MM.1S (cell line): Measurements from ENCODE around the gene ZNF577.
"Not testable (repeated sequence)": the region's sequence is repeated elsewhere in the genome, so short reads cannot be mapped to it uniquely, and the experiment has no call there.

ENCODE experiments used
- DNase-seq: peaks from one replicate; pipeline ENCODE4 v3.0.0-alpha.2; 2015
- H2AFZ ChIP-seq: fragments of 300-600 bp; sonication (generic); 2 replicates; pipeline ENCODE4 v1.6.0; 2016; ENCODE audit warnings: antibody characterized with exemption, low read length
- H3F3A ChIP-seq: fragments of 300-600 bp; sonication (generic); 2 replicates; pipeline ENCODE4 v1.6.1; 2016; ENCODE audit warnings: mild to moderate bottlenecking, antibody characterized with exemption, low read length, moderate library complexity, mixed read lengths; ENCODE audit not compliant: insufficient read depth
- H3K27ac ChIP-seq: fragments of 300-600 bp; sonication (generic); 2 replicates; pipeline ENCODE4 v1.5.1; 2016; ENCODE audit warnings: mild to moderate bottlenecking, low read length
- H3K27me3 ChIP-seq: fragments of 300-600 bp; sonication (generic); replicated peaks from 2 replicates; pipeline ENCODE4 v1.6.0; 2016; ENCODE audit warnings: low read length; ENCODE audit not compliant: insufficient read depth
- H3K36me3 ChIP-seq: fragments of 300-600 bp; sonication (generic); replicated peaks from 2 replicates; pipeline ENCODE4 v1.6.1; 2016; ENCODE audit warnings: mild to moderate bottlenecking, low read length, mixed read lengths; ENCODE audit not compliant: insufficient read depth
- H3K4me1 ChIP-seq: fragments of 300-600 bp; sonication (generic); 2 replicates; pipeline ENCODE4 v1.6.1; 2016; ENCODE audit warnings: low read length, mixed read lengths
- H3K4me2 ChIP-seq: fragments of 300-600 bp; sonication (generic); 2 replicates; pipeline ENCODE4 v1.6.0; 2016; ENCODE audit warnings: low read depth, low read length
- H3K4me3 ChIP-seq: fragments of 300-600 bp; sonication (generic); 2 replicates; pipeline ENCODE4 v1.5.1; 2016; ENCODE audit warnings: low read length, mixed read lengths
- H3K79me2 ChIP-seq: fragments of 300-600 bp; sonication (generic); 2 replicates; pipeline ENCODE4 v1.6.1; 2016; ENCODE audit warnings: mixed run types, low read length, mixed read lengths
- H3K9ac ChIP-seq: fragments of 300-600 bp; sonication (generic); 2 replicates; pipeline ENCODE4 v1.6.1; 2016; ENCODE audit warnings: low read length, mixed read lengths
- H3K9me2 ChIP-seq: fragments of 300-600 bp; sonication (generic); replicated peaks from 2 replicates; pipeline ENCODE4 v1.6.1; 2016; ENCODE audit warnings: mild to moderate bottlenecking, low read length, mixed read lengths; ENCODE audit not compliant: insufficient read depth
- H3K9me3 ChIP-seq: fragments of 300-600 bp; sonication (generic); replicated peaks from 2 replicates; pipeline ENCODE4 v1.6.1; 2016; ENCODE audit warnings: mild to moderate bottlenecking, low read length, mixed read lengths; ENCODE audit not compliant: insufficient read depth
- H4K20me1 ChIP-seq: fragments of 300-600 bp; sonication (generic); 2 replicates; pipeline ENCODE4 v1.6.1; 2016; ENCODE audit warnings: mild to moderate bottlenecking, low read length, moderate library complexity, mixed read lengths; ENCODE audit not compliant: insufficient read depth
- EZH2 ChIP-seq: fragments of 300-600 bp; sonication (generic); optimal IDR thresholded peaks from 2 replicates; pipeline ENCODE3; 2017; ENCODE audit warnings: low read depth, mild to moderate bottlenecking, antibody characterized with exemption, low read length, mixed read lengths
- EZH2phosphoT487 ChIP-seq: fragments of 300-600 bp; sonication (generic); IDR thresholded peaks from 2 replicates; pipeline ENCODE4 v1.6.1; 2018; ENCODE audit warnings: antibody characterized with exemption, low read length
- TF ChIP-seq, protein P1 (sequence below): fragments of 300-600 bp; sonication (generic); IDR thresholded peaks from 2 replicates; pipeline ENCODE4 v1.5.1; 2016; ENCODE audit warnings: antibody characterized with exemption, low read length, mixed read lengths

The ZNF577 gene

DNA sequence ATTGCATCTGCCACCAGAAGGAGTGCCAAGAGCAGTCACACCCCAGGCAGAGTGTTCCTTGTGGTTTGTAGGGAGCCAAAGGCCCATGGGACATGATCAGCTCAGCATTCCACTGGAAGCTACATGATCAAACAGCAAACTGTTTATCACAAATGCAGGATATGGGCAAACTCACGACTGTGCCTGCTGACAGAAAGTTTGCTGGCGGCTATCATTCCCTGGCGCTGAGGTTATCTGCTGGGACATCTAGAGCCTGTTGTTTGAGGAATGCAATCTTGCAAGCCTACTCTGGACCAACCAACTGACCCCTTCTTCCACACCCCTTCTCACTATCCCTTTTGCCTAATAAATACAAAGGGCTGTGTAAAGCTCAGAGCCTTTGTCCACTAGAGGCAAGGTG lies 31.9 kb upstream of the ZNF577 start:
- Histone ChIP-seq H3K9me2 (no peaks in the 10 kb centered on the region), H3K36me3 (no peaks in the 10 kb centered on the region), H3K4me2 (no peak overlapping the region), H3K9me3 (no peaks in the 10 kb centered on the region), H3K27ac (no peak overlapping the region), H3K9ac (no peak overlapping the region), H3K4me3 (no peak overlapping the region), H4K20me1 (no peaks in the 10 kb centered on the region), H3K4me1 (no peaks in the 10 kb centered on the region), H3K79me2 (no peaks in the 10 kb centered on the region), H2AFZ (no peak overlapping the region), H3F3A (no peaks in the 10 kb centered on the region), H3K27me3 (no peaks in the 10 kb centered on the region)
- no peak for TF ChIP-seq EZH2phosphoT487
- TF ChIP-seq, protein P1, sequence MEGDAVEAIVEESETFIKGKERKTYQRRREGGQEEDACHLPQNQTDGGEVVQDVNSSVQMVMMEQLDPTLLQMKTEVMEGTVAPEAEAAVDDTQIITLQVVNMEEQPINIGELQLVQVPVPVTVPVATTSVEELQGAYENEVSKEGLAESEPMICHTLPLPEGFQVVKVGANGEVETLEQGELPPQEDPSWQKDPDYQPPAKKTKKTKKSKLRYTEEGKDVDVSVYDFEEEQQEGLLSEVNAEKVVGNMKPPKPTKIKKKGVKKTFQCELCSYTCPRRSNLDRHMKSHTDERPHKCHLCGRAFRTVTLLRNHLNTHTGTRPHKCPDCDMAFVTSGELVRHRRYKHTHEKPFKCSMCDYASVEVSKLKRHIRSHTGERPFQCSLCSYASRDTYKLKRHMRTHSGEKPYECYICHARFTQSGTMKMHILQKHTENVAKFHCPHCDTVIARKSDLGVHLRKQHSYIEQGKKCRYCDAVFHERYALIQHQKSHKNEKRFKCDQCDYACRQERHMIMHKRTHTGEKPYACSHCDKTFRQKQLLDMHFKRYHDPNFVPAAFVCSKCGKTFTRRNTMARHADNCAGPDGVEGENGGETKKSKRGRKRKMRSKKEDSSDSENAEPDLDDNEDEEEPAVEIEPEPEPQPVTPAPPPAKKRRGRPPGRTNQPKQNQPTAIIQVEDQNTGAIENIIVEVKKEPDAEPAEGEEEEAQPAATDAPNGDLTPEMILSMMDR = no peak
- TF ChIP-seq EZH2 = no peak
- DNase-seq = no peak

DNA sequence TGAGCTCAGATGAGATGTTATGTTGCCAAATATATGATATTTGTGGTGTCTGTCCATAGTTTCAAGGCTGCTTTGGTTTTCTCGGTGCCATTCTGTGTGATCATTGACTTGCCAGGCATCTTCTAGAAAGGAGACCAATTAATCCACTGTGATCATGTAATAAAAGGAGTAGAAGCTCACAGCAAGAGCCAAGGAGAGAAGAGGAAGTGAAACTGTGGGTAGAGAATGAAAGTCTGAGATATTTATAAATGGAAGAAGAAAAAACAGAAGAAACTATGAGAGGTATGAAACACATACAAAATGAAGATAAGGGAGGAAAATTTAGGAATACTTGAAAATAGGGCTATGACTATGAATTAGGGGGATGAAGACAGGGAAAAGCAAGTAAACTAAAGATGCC lies 28.4 kb upstream of the ZNF577 start:
- Histone ChIP-seq H3K27me3 (no peaks in the 10 kb centered on the region), H3K4me1 (no peaks in the 10 kb centered on the region), H3K9ac (no peak overlapping the region), H3F3A (no peaks in the 10 kb centered on the region), H3K4me3 (no peak overlapping the region), H3K36me3 (no peaks in the 10 kb centered on the region), H3K79me2 (no peaks in the 10 kb centered on the region), H3K9me3 (no peaks in the 10 kb centered on the region), H3K9me2 (no peaks in the 10 kb centered on the region), H3K4me2 (no peak overlapping the region), H3K27ac (no peak overlapping the region), H2AFZ (no peak overlapping the region), H4K20me1 (no peaks in the 10 kb centered on the region)
- TF ChIP-seq, protein P1 = no peak
- TF ChIP-seq EZH2phosphoT487 (no peak), EZH2 (no peak)
- no peak for DNase-seq

DNA sequence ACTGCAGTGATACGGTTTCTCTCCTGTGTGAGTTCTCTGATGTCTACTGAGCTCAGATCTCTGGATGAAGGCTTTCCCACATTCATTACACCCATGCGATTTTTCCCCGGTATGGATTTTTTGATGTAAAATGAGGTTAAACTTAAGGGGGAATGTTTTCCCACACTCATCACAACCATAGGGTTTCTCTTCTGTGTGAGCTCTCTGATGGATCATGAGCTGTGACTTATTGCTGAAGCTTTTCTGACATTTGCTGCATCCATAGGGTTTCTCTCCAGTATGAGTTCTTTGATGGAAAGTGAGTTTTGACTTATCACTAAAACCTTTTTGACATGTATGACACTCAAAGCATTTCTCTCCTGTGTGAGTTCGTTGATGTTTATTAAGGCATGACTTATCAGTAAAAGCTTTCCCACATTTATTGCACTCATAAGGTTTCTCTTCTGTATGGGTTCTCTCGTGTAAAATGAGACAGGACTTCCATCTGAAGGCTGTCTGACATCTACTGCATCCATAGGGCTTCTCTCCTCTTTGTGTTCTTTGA lies 27.6 kb upstream of the ZNF577 start:
- H3K9me2 ChIP-seq = no peaks in the 10 kb centered on the region
- H3K27ac ChIP-seq = no peak overlapping the region
- H3K9me3 ChIP-seq = no peaks in the 10 kb centered on the region
- no peak overlapping the region for H2AFZ ChIP-seq
- H3K4me3 ChIP-seq = no peak overlapping the region
- no peak for DNase-seq
- no peaks in the 10 kb centered on the region for H3K4me1 ChIP-seq
- H3K4me2 ChIP-seq = no peak overlapping the region
- H3K79me2 ChIP-seq = no peaks in the 10 kb centered on the region
- H3F3A ChIP-seq = no peaks in the 10 kb centered on the region
- H3K27me3 ChIP-seq = no peaks in the 10 kb centered on the region
- no peaks in the 10 kb centered on the region for H4K20me1 ChIP-seq
- no peak for TF ChIP-seq EZH2
- TF ChIP-seq, protein P1 = no peak
- TF ChIP-seq EZH2phosphoT487 = no peak
- no peak overlapping the region for H3K9ac ChIP-seq
- H3K36me3 ChIP-seq = no peaks in the 10 kb centered on the region

DNA sequence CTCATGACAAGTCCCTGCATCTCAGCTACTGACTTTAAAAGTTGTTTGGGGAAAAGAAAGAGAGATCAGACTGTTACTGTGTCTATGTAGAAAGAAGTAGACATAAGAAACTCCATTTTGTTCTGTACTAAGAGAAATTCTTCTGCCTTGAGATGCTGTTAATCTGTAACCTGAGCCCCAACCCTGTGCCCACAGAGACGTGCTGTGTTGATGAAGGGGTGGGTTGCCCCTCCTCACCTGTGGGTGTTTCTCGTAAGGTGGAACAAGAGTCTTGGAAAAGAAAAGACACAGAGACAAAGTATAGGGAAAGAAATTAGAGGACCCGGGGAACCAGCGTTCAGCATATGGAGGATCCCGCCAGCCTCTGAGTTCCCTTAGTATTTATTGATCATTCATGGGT lies 20.2 kb upstream of the ZNF577 start:
- H3K27ac ChIP-seq, H3K4me2 ChIP-seq, H3K4me3 ChIP-seq: not testable (repeated sequence)

DNA sequence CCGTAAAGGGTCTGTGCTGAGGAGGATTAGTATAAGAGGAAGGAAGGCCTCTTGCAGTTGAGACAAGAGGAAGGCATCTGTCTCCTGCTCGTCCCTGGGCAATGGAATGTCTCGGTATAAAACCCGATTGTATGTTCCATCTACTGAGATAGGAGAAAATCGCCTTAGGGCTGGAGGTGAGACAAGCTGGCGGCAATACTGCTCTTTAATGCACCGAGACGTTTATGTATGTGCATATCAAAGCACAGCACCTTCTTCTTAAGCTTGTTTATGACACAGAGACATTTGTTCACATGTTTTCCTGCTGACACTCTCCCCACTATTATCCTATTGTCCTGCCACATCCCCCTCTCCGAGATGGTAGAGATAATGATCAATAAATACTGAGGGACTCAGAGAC lies 18.4 kb upstream of the ZNF577 start:
- not testable (repeated sequence) for H3K4me3 ChIP-seq, H3K27ac ChIP-seq, H3K9me2 ChIP-seq, H3K79me2 ChIP-seq, H2AFZ ChIP-seq, H3K9me3 ChIP-seq, DNase-seq, H3K9ac ChIP-seq, H3K36me3 ChIP-seq, H3K4me1 ChIP-seq, H4K20me1 ChIP-seq, H3K4me2 ChIP-seq, H3K27me3 ChIP-seq, H3F3A ChIP-seq

More for the DNA sequence above, 20.2 kb upstream of the ZNF577 start:
- not testable (repeated sequence) for H3K79me2 ChIP-seq, H3K9me3 ChIP-seq, H3F3A ChIP-seq, H2AFZ ChIP-seq, DNase-seq, H3K9ac ChIP-seq, H3K36me3 ChIP-seq, H3K4me1 ChIP-seq, H3K9me2 ChIP-seq, H4K20me1 ChIP-seq, H3K27me3 ChIP-seq

DNA sequence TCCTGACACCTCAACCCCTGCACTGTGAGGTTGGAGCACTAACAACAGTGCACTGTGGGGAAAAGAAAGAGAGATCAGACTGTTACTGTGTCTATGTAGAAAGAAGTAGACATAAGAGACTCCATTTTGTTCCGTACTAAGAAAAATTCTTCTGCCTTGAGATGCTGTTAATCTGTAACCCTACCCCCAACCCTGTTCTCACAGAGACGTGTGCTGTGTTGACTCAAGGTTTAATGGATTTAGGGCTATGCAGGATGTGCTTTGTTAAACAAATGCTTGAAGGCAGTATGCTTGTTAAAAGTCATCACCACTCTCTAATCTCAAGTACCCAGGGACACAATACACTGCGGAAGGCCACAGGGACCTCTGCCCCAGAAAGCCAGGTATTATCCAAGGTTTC lies 17.9 kb upstream of the ZNF577 start:
- H2AFZ ChIP-seq, H4K20me1 ChIP-seq, H3K27me3 ChIP-seq, H3K4me3 ChIP-seq, DNase-seq, H3K9me2 ChIP-seq, H3K36me3 ChIP-seq, H3K9me3 ChIP-seq, H3K9ac ChIP-seq, H3K4me1 ChIP-seq, H3K79me2 ChIP-seq, H3K4me2 ChIP-seq, H3F3A ChIP-seq, H3K27ac ChIP-seq: not testable (repeated sequence)
